Astrocyte (in vitro differentiated cells and primary cell): ENCODE results near the gene SLC1A1. TPM values are rescaled to one million over a fixed set of nuclear protein-coding genes. Genes with fewer than 3 reads are reported as not detected.

ENCODE experiments used
- DNase-seq: peaks from one replicate; pipeline ENCODE4 v3.0.0-alpha.2; 2010; ENCODE audit warnings: low read depth
- FAIRE-seq: peaks from 2 replicates; lab custom pipeline; 2011; peaks lifted over from hg19 to GRCh38; lab: Jason Lieb, UNC
- H2AFZ ChIP-seq: 2 replicates; pipeline ENCODE4 v1.6.0; 2012; ENCODE audit warnings: low read depth, low read length, inconsistent platforms
- H3K27ac ChIP-seq: 2 replicates; pipeline ENCODE4 v1.5.1; 2011; ENCODE audit warnings: low read depth, low read length, inconsistent platforms
- H3K27me3 ChIP-seq: 2 replicates; pipeline ENCODE4 v1.6.0; 2011; ENCODE audit warnings: low read length, inconsistent platforms; ENCODE audit not compliant: insufficient read depth
- H3K36me3 ChIP-seq: 2 replicates; pipeline ENCODE4 v1.5.1; 2011; ENCODE audit warnings: low read length, inconsistent platforms; ENCODE audit not compliant: insufficient read depth
- H3K4me1 ChIP-seq: 2 replicates; pipeline ENCODE4 v1.5.1; 2011; ENCODE audit warnings: low read length, inconsistent platforms; ENCODE audit not compliant: insufficient read depth
- H3K4me2 ChIP-seq: 2 replicates; pipeline ENCODE4 v1.6.0; 2012; ENCODE audit warnings: low read length, inconsistent platforms
- H3K4me3 ChIP-seq: 2 replicates; pipeline ENCODE4 v1.5.1; 2011; ENCODE audit warnings: low read depth, mild to moderate bottlenecking, low read length, inconsistent platforms; ENCODE audit not compliant: insufficient read depth
- H3K79me2 ChIP-seq: 2 replicates; pipeline ENCODE4 v1.6.0; 2012; ENCODE audit warnings: mild to moderate bottlenecking, low read length, inconsistent platforms; ENCODE audit not compliant: insufficient read depth
- H3K9ac ChIP-seq: 2 replicates; pipeline ENCODE4 v1.6.0; 2012; ENCODE audit warnings: mild to moderate bottlenecking, low read length, inconsistent platforms
- H3K9me3 ChIP-seq: 2 replicates; pipeline ENCODE4 v1.5.1; 2012; ENCODE audit warnings: low read depth, mild to moderate bottlenecking, low read length, inconsistent platforms; ENCODE audit not compliant: insufficient read depth
- H4K20me1 ChIP-seq: 2 replicates; pipeline ENCODE4 v1.6.0; 2012; ENCODE audit warnings: low read length, inconsistent platforms; ENCODE audit not compliant: insufficient read depth
- H3K27ac Mint-ChIP-seq: one replicate; pipeline ENCODE4 v1.8.0; 2021; ENCODE audit warnings: mild to moderate bottlenecking, mixed read lengths; ENCODE audit not compliant: unreplicated experiment
- H3K27me3 Mint-ChIP-seq: one replicate; pipeline ENCODE4 v1.8.0; 2021; ENCODE audit warnings: low read depth, mixed read lengths; ENCODE audit not compliant: unreplicated experiment
- H3K36me3 Mint-ChIP-seq: one replicate; pipeline ENCODE4 v1.8.0; 2021; ENCODE audit warnings: low read depth, mixed read lengths; ENCODE audit not compliant: unreplicated experiment
- H3K4me1 Mint-ChIP-seq: one replicate; pipeline ENCODE4 v1.8.0; 2021; ENCODE audit warnings: low read depth, mixed read lengths; ENCODE audit not compliant: unreplicated experiment
- H3K4me3 Mint-ChIP-seq: one replicate; pipeline ENCODE4 v1.8.0; 2021; ENCODE audit warnings: mild to moderate bottlenecking, moderate library complexity, mixed read lengths; ENCODE audit not compliant: unreplicated experiment
- H3K9me3 Mint-ChIP-seq: one replicate; pipeline ENCODE4 v1.8.0; 2021; ENCODE audit warnings: mild to moderate bottlenecking, mixed read lengths; ENCODE audit not compliant: unreplicated experiment
- EZH2 ChIP-seq: IDR thresholded peaks from 2 replicates; pipeline ENCODE4 v1.6.1; 2012; ENCODE audit warnings: mild to moderate bottlenecking, low read length, inconsistent platforms; ENCODE audit not compliant: insufficient read depth
- total RNA-seq: library from RNA; stranded (reverse); gene quantifications from 2 replicates; pipeline ENCODE4 v1.2.1, GENCODE V29; 2021
- TF ChIP-seq, protein P1 (sequence below): IDR thresholded peaks from 2 replicates; pipeline ENCODE4 v1.5.1; 2011; ENCODE audit warnings: low read depth, mild to moderate bottlenecking, inconsistent platforms, low read length, moderate library complexity; ENCODE audit not compliant: insufficient read depth

SLC1A1 gene
- total RNA-seq, 1 donor from 2014 or later: 6.7 TPM

DNA sequence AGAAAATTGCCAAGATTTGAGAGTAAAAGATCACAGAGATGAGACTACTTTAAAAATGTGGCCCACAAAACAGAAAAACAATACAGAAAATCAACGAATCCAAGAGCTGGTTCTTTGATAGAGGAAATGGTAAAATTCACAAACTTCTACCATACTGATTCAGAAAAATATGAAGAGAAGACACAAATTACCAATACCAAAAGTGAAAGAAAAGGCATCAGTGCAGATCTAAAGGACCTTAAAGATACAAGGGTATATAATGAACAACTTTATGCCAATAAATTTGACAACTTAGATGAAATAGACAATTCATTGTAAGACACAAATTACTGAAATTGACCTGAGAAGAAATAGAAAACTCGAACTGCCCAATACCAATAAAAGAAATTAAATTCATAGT is 24.4 kb upstream of the SLC1A1 start:
- no peak overlapping the region for H3K27ac ChIP-seq
- H3K27me3 ChIP-seq: no peaks in the 10 kb centered on the region
- H2AFZ ChIP-seq: no peak overlapping the region
- Mint-ChIP-seq H3K4me3 (no peak overlapping the region), H3K9me3 (peaks cover 11% of the 10 kb centered on the region), H3K4me1 (no peaks in the 10 kb centered on the region), H3K36me3 (no peaks in the 10 kb centered on the region), H3K27me3 (peaks cover 4% of the 10 kb centered on the region), H3K27ac (no peak overlapping the region)
- TF ChIP-seq, protein P1, sequence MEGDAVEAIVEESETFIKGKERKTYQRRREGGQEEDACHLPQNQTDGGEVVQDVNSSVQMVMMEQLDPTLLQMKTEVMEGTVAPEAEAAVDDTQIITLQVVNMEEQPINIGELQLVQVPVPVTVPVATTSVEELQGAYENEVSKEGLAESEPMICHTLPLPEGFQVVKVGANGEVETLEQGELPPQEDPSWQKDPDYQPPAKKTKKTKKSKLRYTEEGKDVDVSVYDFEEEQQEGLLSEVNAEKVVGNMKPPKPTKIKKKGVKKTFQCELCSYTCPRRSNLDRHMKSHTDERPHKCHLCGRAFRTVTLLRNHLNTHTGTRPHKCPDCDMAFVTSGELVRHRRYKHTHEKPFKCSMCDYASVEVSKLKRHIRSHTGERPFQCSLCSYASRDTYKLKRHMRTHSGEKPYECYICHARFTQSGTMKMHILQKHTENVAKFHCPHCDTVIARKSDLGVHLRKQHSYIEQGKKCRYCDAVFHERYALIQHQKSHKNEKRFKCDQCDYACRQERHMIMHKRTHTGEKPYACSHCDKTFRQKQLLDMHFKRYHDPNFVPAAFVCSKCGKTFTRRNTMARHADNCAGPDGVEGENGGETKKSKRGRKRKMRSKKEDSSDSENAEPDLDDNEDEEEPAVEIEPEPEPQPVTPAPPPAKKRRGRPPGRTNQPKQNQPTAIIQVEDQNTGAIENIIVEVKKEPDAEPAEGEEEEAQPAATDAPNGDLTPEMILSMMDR: no peak
- TF ChIP-seq EZH2: no peak
- H3K9ac ChIP-seq: no peak overlapping the region
- DNase-seq: no peak
- no peaks in the 10 kb centered on the region for H4K20me1 ChIP-seq
- no peaks in the 10 kb centered on the region for H3K9me3 ChIP-seq
- H3K36me3 ChIP-seq: no peaks in the 10 kb centered on the region
- FAIRE-seq: no peak
- no peak overlapping the region for H3K4me2 ChIP-seq
- H3K4me1 ChIP-seq: no peaks in the 10 kb centered on the region
- no peak overlapping the region for H3K4me3 ChIP-seq
- H3K79me2 ChIP-seq: no peaks in the 10 kb centered on the region

DNA sequence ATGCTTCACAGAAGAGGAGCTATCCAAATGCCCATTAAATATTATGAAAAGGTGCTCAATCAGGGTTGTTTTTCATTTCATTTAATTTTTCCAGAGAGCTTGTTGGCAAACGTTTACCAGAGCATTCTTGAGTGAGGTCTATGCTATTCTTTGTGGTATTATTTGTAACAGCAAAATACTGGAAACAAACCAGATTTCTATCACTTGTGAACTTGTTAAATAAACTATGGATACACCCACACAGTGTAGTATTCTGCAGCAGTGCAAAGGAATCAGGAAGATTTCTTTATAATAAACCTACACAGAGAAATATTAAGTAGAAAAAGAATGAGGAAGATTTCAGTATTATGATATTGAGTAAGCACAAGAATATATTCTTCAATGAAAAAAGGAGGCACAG is 15.0 kb upstream of the SLC1A1 start:
- no peak overlapping the region for H2AFZ ChIP-seq
- no peaks in the 10 kb centered on the region for H3K27me3 ChIP-seq
- Mint-ChIP-seq H3K4me3 (no peak overlapping the region), H3K9me3 (peaks cover 6% of the 10 kb centered on the region), H3K27ac (no peak overlapping the region), H3K27me3 (no peaks in the 10 kb centered on the region), H3K4me1 (no peaks in the 10 kb centered on the region), H3K36me3 (no peaks in the 10 kb centered on the region)
- no peak overlapping the region for H3K27ac ChIP-seq
- no peak for TF ChIP-seq EZH2
- TF ChIP-seq, protein P1: no peak
- no peak for FAIRE-seq
- H3K4me3 ChIP-seq: no peak overlapping the region
- DNase-seq: no peak
- no peaks in the 10 kb centered on the region for H4K20me1 ChIP-seq
- H3K36me3 ChIP-seq: no peaks in the 10 kb centered on the region
- H3K9ac ChIP-seq: no peak overlapping the region
- no peak overlapping the region for H3K4me2 ChIP-seq
- no peaks in the 10 kb centered on the region for H3K9me3 ChIP-seq
- H3K79me2 ChIP-seq: no peaks in the 10 kb centered on the region
- H3K4me1 ChIP-seq: no peaks in the 10 kb centered on the region

DNA sequence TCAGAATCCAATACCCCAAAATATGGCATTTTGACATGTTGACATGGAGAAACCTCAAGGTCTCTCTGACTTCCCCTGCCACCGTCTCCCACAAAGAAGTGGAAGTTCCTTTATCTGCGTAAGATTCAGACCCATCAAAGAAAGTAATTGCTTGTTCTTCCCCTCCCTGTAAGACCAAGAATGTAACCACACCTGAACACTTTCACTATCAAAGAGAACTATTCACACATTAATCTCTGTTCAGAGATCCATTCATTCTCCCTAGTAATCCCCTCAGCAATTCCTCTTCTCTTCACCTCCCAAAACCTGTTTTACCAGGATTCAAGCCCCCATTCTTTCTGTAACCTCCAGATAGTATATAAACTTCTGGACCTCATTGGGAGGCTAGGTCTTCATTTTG is 4.1 kb upstream of the SLC1A1 start:
- H2AFZ ChIP-seq: no peak overlapping the region
- Mint-ChIP-seq H3K36me3 (no peaks in the 10 kb centered on the region), H3K27me3 (peaks cover 10% of the 10 kb centered on the region), H3K4me3 (no peak overlapping the region), H3K27ac (no peak overlapping the region), H3K4me1 (no peaks in the 10 kb centered on the region), H3K9me3 (no peaks in the 10 kb centered on the region)
- H3K27ac ChIP-seq: no peak overlapping the region
- no peak overlapping the region for H3K4me2 ChIP-seq
- no peak overlapping the region for H3K9ac ChIP-seq
- DNase-seq (no peak), FAIRE-seq (no peak)
- peaks cover 7% of the 10 kb centered on the region for H3K4me1 ChIP-seq
- TF ChIP-seq EZH2: no peak
- TF ChIP-seq, protein P1: no peak
- no peaks in the 10 kb centered on the region for H4K20me1 ChIP-seq
- H3K36me3 ChIP-seq: no peaks in the 10 kb centered on the region
- no peaks in the 10 kb centered on the region for H3K9me3 ChIP-seq
- peaks cover 6% of the 10 kb centered on the region for H3K27me3 ChIP-seq
- H3K4me3 ChIP-seq: no peak overlapping the region
- no peaks in the 10 kb centered on the region for H3K79me2 ChIP-seq
